HepG2 (cell line): ENCODE measurements around the gene SMTN. TPM values are rescaled to one million over a fixed set of nuclear protein-coding genes. Genes with fewer than 3 reads are reported as not detected.

Experiments
- AGO2 ChIP-seq: fragments of 200-400 bp; formaldehyde crosslinking; optimal IDR thresholded peaks from 2 replicates; pipeline ENCODE3; 2017; ENCODE audit warnings: mild to moderate bottlenecking, low read depth, low read length, moderate library complexity
- AKAP8 ChIP-seq: sonication (generic); formaldehyde crosslinking; IDR thresholded peaks from 2 replicates; pipeline ENCODE4 v1.5.1; 2020; ENCODE audit warnings: mild to moderate bottlenecking, missing genetic modification reagents
- ARNT2 ChIP-seq: sonication (generic); formaldehyde crosslinking; IDR thresholded peaks from 2 replicates; pipeline ENCODE4 v1.8.0; 2022; ENCODE audit warnings: mild to moderate bottlenecking, low read depth, missing genetic modification reagents, moderate library complexity
- BORCS8-MEF2B ChIP-seq: sonication (generic); formaldehyde crosslinking; IDR thresholded peaks from 2 replicates; pipeline ENCODE4 v1.8.0; 2022; ENCODE audit warnings: mild to moderate bottlenecking, missing genetic modification reagents
- DMAP1 ChIP-seq: IDR thresholded peaks from 2 replicates; pipeline ENCODE4 v1.6.1; 2016
- GATAD1 ChIP-seq: IDR thresholded peaks from 2 replicates; pipeline ENCODE4 v1.6.1; 2016; ENCODE audit warnings: missing genetic modification reagents, missing compliant biosample characterization
- GTF2F1 ChIP-seq: fragments of 150-350 bp; IDR thresholded peaks from 2 replicates; pipeline ENCODE4 v1.6.1; 2014; ENCODE audit warnings: low read length
- KMT2A ChIP-seq: sonication (generic); formaldehyde crosslinking; IDR thresholded peaks from 2 replicates; pipeline ENCODE4 v1.4.0; 2020; ENCODE audit warnings: missing genetic modification reagents
- MXI1 ChIP-seq: IDR thresholded peaks from 3 replicates; pipeline ENCODE4 v1.6.1; 2012; ENCODE audit warnings: low read depth, low read length, inconsistent platforms, borderline replicate concordance
- NFYB ChIP-seq: sonication (generic); formaldehyde crosslinking; IDR thresholded peaks from 2 replicates; pipeline ENCODE4 v1.4.0; 2020; ENCODE audit warnings: missing genetic modification reagents
- ZBTB21 ChIP-seq: sonication (generic); formaldehyde crosslinking; IDR thresholded peaks from 2 replicates; pipeline ENCODE4 v1.4.0; 2020; ENCODE audit warnings: missing genetic modification reagents
- ZC3H13 ChIP-seq: sonication (generic); formaldehyde crosslinking; IDR thresholded peaks from 2 replicates; pipeline ENCODE4 v1.8.1; 2023; ENCODE audit warnings: mild to moderate bottlenecking, missing genetic modification reagents, moderate library complexity
- ZMAT3 ChIP-seq: sonication (generic); formaldehyde crosslinking; conservative IDR thresholded peaks from 2 replicates; pipeline ENCODE4 v1.7.0; 2021; ENCODE audit warnings: missing genetic modification reagents
- ZNF18 ChIP-seq: sonication (generic); formaldehyde crosslinking; IDR thresholded peaks from 2 replicates; pipeline ENCODE4 v1.8.0; 2022; ENCODE audit warnings: mild to moderate bottlenecking, missing genetic modification reagents; ENCODE audit not compliant: insufficient replicate concordance
- ZNF224 ChIP-seq: sonication (generic); formaldehyde crosslinking; IDR thresholded peaks from 2 replicates; pipeline ENCODE4 v1.5.0; 2020; ENCODE audit warnings: mild to moderate bottlenecking, missing genetic modification reagents
- ZNF24 ChIP-seq: fragments of 450-650 bp; IDR thresholded peaks from 2 replicates; pipeline ENCODE4 v1.6.1; 2017; ENCODE audit warnings: antibody characterized with exemption, mild to moderate bottlenecking
- ZNF274 ChIP-seq: sonication (generic); formaldehyde crosslinking; IDR thresholded peaks from 2 replicates; pipeline ENCODE4 v1.5.1; 2020; ENCODE audit warnings: mild to moderate bottlenecking, missing genetic modification reagents
- ZNF343 ChIP-seq: sonication (generic); formaldehyde crosslinking; IDR thresholded peaks from 2 replicates; pipeline ENCODE4 v1.4.0; 2020; ENCODE audit warnings: mild to moderate bottlenecking, missing genetic modification reagents
- ZNF431 ChIP-seq: sonication (generic); formaldehyde crosslinking; IDR thresholded peaks from 2 replicates; pipeline ENCODE4 v1.9.0; 2022; ENCODE audit warnings: missing genetic modification reagents, low read depth, mild to moderate bottlenecking, borderline replicate concordance
- ZNF543 ChIP-seq: sonication (generic); formaldehyde crosslinking; IDR thresholded peaks from 2 replicates; pipeline ENCODE4 v1.4.0; 2020; ENCODE audit warnings: mild to moderate bottlenecking, missing genetic modification reagents
- polyA plus RNA-seq, 8 experiments: library from polyadenylated mRNA; depleted of rRNA in 3 of 8; stranded (reverse) in 7 of 8; unstranded in 1 of 8; fragments of >200 nt; fragmentation: Illumina TruSeq in 4 of 8; extraction: Trizol in 4 of 8; gene quantifications; 2 replicates each; pipeline versions ENCODE4 v1.2.1 to v1.2.3, GENCODE V29; 2011 to 2016; ENCODE audit warnings: low read depth in 4 of 8, missing spikeins in 1 of 8, mixed read lengths in 1 of 8; ENCODE audit not compliant: insufficient read depth in 1 of 8
- total RNA-seq, 5 experiments: library from RNA; depleted of rRNA; stranded (reverse); fragments of >200 nt; fragmentation: Illumina TruSeq; extraction: Trizol; gene quantifications; 2 replicates each; pipeline ENCODE4 v1.2.3, GENCODE V29; 2016; ENCODE audit warnings: low read depth in 1 of 5
- TF ChIP-seq, protein P1 (sequence below): sonication (generic); formaldehyde crosslinking; IDR thresholded peaks from 2 replicates; pipeline ENCODE4 v1.4.0; 2020; ENCODE audit warnings: low read depth, missing genetic modification reagents
- TF ChIP-seq, protein P2 (sequence below): sonication (generic); formaldehyde crosslinking; IDR thresholded peaks from 2 replicates; pipeline ENCODE4 v1.4.0; 2020; ENCODE audit warnings: missing genetic modification reagents
- TF ChIP-seq, protein P3 (sequence below): sonication (generic); formaldehyde crosslinking; IDR thresholded peaks from 2 replicates; pipeline ENCODE4 v1.8.1; 2023; ENCODE audit warnings: mild to moderate bottlenecking, missing genetic modification reagents

The SMTN gene
- total and polyA plus RNA-seq, 2 of the 13 experiments (the other 11 are each of a cell fraction or from before 2014, with no cell fraction given) = 14.7 to 26.1 TPM

DNA sequence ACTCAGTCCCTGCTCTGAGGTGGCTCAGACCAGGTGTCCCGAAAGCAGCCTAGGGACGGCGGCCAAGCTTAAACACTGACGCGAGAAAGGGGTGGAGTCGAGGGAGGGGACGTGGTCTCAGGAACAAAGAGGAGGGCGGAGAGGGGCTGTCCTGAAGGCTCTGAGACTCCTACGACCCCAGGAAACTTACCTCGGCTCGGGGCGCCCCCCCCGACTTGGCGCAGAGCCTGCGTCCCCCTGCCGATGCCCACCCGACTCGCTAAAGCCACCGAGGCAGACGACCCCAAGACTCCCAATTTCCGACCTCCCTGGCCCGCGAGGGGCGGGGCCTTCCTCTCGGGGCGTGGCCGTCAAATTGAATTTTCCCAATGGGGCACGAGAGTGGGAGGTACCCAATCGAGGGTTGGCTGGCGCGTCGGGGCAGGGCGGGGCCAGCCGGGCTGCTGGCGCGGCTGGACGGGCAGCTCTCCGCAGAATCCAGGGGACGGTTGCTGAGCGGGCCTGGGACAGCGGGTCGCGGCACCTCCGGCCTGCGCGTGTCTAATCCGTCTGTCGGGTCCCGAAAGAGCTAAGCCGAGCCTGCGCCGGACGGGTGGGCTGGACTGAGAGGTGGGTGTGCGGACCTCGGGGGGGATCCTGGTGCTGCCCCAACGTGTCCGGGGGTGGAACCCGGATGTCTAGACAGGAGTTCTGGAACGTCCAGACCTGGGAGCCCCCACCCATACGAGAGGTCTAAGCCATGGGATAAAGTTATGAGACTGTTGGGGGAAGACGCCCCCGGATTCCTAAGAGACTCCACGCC is at the start of gene SMTN (continued):
- TF ChIP-seq ARNT2 (CRISPR knock-in tag) (peak; percentile 61), ZBTB21 (CRISPR knock-in tag) (no peak), ZC3H13 (0 out of 2 replicates have a peak, but pooled peaks have one; percentile 54), ZNF274 (CRISPR knock-in tag) (peak; percentile 30; the same call in 1 of the 2 replicates), MXI1 (peak; percentile 50; the same call in 1 of the 3 replicates), ZNF431 (CRISPR knock-in tag) (0 out of 2 replicates have a peak, but pooled peaks have one; percentile 52), NFYB (peak; percentile 82), KMT2A (CRISPR knock-in tag) (no peak), ZMAT3 (CRISPR knock-in tag) (peak; percentile 61), AGO2 (peak; percentile 95), BORCS8-MEF2B (CRISPR knock-in tag) (peak; percentile 62; the same call in 1 of the 2 replicates), ZNF24 (no peak), GATAD1 (0 out of 2 replicates have a peak, but pooled peaks have one; percentile 38), ZNF18 (peak; percentile 74), ZNF543 (CRISPR knock-in tag) (peak; percentile 64; the same call in 1 of the 2 replicates), GTF2F1 (0 out of 2 replicates have a peak, but pooled peaks have one; percentile 43), ZNF343 (peak; percentile 59; the same call in 1 of the 2 replicates), ZNF224 (no peak), AKAP8 (CRISPR knock-in tag) (0 out of 2 replicates have a peak, but pooled peaks have one; percentile 41), DMAP1 (peak; percentile 27; the same call in 1 of the 2 replicates)
- TF ChIP-seq, protein P1, sequence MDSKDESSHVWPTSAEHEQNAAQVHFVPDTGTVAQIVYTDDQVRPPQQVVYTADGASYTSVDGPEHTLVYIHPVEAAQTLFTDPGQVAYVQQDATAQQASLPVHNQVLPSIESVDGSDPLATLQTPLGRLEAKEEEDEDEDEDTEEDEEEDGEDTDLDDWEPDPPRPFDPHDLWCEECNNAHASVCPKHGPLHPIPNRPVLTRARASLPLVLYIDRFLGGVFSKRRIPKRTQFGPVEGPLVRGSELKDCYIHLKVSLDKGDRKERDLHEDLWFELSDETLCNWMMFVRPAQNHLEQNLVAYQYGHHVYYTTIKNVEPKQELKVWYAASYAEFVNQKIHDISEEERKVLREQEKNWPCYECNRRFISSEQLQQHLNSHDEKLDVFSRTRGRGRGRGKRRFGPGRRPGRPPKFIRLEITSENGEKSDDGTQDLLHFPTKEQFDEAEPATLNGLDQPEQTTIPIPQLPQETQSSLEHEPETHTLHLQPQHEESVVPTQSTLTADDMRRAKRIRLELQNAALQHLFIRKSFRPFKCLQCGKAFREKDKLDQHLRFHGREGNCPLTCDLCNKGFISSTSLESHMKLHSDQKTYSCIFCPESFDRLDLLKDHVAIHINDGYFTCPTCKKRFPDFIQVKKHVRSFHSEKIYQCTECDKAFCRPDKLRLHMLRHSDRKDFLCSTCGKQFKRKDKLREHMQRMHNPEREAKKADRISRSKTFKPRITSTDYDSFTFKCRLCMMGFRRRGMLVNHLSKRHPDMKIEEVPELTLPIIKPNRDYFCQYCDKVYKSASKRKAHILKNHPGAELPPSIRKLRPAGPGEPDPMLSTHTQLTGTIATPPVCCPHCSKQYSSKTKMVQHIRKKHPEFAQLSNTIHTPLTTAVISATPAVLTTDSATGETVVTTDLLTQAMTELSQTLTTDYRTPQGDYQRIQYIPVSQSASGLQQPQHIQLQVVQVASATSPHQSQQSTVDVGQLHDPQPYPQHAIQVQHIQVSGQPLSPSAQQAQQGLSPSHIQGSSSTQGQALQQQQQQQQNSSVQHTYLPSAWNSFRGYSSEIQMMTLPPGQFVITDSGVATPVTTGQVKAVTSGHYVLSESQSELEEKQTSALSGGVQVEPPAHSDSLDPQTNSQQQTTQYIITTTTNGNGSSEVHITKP (CRISPR knock-in tag) = peak; percentile 10; the same call in 1 of the 2 replicates
- TF ChIP-seq, protein P2, sequence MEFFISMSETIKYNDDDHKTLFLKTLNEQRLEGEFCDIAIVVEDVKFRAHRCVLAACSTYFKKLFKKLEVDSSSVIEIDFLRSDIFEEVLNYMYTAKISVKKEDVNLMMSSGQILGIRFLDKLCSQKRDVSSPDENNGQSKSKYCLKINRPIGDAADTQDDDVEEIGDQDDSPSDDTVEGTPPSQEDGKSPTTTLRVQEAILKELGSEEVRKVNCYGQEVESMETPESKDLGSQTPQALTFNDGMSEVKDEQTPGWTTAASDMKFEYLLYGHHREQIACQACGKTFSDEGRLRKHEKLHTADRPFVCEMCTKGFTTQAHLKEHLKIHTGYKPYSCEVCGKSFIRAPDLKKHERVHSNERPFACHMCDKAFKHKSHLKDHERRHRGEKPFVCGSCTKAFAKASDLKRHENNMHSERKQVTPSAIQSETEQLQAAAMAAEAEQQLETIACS (CRISPR knock-in tag) = no peak
- TF ChIP-seq, protein P3, sequence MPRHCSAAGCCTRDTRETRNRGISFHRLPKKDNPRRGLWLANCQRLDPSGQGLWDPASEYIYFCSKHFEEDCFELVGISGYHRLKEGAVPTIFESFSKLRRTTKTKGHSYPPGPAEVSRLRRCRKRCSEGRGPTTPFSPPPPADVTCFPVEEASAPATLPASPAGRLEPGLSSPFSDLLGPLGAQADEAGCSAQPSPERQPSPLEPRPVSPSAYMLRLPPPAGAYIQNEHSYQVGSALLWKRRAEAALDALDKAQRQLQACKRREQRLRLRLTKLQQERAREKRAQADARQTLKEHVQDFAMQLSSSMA (CRISPR knock-in tag) = peak; percentile 57; the same call in 1 of the 2 replicates
